HG02852 (cell line): ENCODE data around the gene PRKAB1.

Experiments
- ATAC-seq: cut with Tn5 transposase; IDR thresholded peaks from one replicate; pipeline ENCODE4 v1.9.1; 2021; ENCODE audit warnings: mild to moderate bottlenecking, moderate library complexity; ENCODE audit not compliant: unreplicated experiment

The PRKAB1 gene

DNA sequence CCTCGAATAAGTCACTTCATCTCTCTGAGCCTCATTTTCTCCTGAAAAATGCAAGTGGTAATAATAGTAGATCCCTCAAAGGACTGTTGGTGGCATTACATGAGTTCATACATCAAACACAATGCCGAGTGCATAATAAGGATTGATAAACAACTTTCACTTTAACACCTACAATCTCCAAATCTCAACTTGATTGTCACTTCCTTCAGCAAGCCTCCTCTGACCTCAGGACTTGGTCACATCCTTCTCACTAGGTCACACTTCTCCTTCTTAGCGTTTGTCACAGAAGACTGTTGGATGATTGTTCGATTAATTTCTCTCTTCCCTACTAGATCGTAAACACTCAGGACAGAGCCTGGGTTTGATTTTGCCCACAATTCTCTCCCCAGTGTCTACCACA lies 7.9 kb upstream of the PRKAB1 start:
- ATAC-seq: no peak

- ATAC-seq: no peak
Observed at GRCh38 chr12:119661882-119662281, 6.1 kb upstream of the PRKAB1 start.

- ATAC-seq: no peak
Observed at GRCh38 chr12:119664642-119665041, 3.3 kb upstream of the PRKAB1 start.

- ATAC-seq: no peak
Observed at GRCh38 chr12:119665164-119665929, 2.6 kb upstream of the PRKAB1 start.

DNA sequence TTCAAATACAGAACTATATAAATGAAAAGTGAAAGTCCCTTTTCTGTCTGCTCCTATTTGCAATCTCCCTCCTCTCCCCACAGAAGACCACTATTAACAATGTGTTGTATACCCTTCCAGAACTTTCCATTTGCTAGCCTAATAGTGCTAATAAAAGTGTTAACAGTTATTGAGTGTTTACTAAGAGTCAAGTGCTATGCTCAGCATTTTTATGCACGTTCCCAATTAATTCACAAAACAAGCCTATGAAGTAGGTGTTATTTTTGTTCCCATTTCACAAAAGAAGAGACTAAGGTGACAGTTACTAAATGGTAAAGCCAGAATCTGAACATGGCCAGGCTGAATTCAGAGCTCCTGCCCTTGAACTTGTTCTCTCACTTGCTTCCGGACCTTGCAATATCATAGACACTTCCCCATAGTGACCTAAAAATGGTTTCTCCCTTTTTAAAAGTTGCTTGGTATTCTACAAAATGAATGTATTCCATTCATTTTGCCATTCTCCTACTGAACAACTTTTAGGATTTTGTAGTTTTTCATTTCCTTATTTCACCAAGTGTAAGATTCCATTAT lies 1.6 kb upstream of the PRKAB1 start:
- no peak for ATAC-seq

GRCh38 chr12:119666900-119667576 lies 895 bp upstream of the PRKAB1 start:
- ATAC-seq: no peak

DNA sequence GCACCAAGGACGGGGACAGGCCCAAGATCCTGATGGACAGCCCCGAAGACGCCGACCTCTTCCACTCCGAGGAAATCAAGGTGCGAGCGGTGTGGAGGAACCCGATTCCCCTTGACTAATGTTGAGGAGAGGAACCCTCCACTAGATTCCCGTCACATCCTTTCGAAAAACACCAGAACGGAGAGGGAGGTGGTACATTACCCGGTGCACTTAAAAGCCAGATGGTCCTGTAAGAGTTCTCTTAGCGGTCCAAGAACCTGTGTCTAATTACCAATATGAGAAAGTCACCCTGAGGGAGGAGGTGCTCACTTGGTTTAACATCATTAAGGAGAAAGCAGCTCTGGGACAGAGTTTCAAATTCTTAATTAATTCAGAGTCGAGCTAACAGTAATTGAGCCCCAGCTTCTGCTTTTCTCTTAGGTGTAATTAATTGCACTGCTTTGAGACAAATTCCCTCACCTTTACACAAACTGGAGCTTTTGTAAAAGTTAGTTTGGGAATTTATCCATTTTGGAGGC lies 450 bp downstream of the PRKAB1 start:
- ATAC-seq: no peak

DNA sequence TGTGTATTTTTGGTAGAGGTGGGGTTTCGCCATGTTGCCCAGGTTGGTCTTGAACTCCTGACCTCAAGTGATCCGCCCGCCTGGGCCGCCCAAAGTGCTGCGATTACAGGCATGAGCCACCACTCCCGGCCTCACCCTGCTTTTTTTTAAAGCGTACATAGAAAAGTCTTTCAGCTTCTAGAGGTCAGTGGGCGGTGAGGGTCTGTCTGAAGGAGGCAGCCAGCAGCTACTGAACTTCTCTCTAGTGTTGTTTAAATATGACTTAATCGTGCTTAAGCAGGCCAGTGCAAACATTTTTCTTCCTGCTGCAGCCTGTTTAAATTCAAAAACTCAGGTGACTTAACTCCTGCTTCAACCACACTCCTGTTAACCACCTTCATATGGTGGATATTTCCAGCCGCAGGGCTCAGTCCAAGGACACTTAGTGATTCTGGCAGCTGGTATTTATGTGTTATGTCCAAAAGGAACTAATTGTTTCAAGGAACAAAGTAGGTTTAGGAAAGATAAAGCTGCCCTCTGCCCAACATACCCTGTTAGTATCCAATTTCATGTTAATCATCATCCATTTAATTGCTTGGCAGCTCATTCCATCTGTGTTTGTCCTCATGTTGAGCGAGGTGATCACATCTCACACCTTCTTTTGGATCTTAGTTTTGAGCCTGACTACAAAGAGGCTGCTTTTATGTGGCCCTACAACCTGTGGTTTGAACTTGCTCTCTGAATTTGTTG lies 2.0 kb downstream of the PRKAB1 start:
- no peak for ATAC-seq

DNA sequence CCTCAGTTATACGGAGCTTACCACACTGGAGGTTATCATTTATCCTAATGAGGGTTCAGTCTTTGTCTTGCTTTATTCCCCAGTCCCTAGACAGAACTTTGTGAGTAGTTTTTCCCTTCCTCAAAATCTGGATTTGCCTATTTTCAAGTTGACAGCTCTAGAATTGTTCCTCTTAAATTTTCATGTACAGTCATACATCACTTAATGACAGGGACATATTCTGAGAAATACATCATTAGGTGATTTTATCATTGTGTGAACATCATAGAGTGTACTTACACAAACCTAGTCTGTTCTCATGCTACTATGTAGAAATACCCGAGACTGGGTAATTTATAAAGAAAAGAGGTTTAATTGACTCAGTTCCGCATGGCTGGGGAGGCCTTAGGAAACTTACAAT lies 3.1 kb downstream of the PRKAB1 start:
- no peak for ATAC-seq

- ATAC-seq: no peak
Observed at GRCh38 chr12:119672194-119672593, 4.3 kb downstream of the PRKAB1 start.

DNA sequence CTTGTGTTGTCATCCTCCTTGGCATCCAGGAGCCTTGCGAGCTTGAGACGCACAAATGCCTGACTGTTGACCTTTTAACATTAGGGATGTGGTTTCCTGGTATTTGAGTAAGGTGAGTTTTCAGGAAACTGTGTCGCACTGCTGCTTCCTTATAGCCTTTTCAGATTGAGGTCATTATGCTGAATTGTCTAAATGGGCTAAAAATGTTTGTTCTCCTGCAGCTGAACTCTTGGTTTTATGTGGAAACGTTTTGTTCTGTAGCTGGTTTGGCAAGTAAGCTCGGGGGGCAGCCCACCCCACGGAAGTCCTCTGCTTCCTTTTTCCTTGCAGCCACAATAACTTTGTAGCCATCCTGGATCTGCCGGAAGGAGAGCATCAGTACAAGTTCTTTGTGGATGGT lies 5.7 kb downstream of the PRKAB1 start:
- no peak for ATAC-seq

DNA sequence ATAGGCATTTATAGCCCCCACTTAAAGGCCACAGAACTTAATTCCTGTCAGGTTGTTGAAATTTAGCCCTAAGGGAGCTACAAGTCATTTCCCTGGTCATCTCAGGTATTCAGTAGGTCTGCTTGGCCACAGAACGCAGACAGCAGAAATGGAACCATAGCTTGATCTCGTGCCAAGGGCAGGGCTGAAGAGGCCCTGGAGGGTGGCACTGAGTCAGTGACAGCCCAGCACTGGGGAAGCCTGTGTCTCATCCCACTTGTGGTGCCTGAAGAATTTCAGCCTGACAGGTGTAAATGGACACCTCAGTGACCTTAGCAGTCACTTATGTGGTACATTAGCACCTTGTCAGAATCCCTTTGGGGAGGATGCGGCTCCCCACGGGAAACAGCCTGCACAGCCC lies 6.6 kb downstream of the PRKAB1 start:
- no peak for ATAC-seq

- no peak for ATAC-seq
Observed at GRCh38 chr12:119676022-119676421, 8.1 kb downstream of the PRKAB1 start.

DNA sequence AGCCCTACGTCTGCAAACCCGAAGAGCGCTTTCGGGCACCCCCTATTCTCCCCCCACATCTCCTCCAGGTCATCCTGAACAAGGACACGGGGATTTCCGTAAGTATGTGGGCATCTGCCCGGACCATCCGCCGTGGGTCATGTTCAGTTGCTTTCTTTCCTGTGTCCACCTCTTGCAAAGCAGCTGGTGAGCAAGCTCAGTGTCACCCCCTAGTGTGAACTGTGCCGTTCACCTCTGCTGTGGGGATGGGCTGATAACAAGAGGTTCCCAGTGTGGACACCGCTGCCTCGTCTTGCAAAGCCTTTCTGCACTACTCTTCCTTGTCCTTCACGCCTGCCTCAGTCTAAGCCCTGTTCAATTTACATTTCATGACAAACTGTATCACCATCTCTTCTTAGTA lies 8.6 kb downstream of the PRKAB1 start:
- no peak for ATAC-seq

GRCh38 chr12:119678459-119678858 lies 10.5 kb downstream of the PRKAB1 start:
- ATAC-seq: no peak

- ATAC-seq: no peak
Observed at GRCh38 chr12:119679081-119679480, 11.1 kb downstream of the PRKAB1 start.

DNA sequence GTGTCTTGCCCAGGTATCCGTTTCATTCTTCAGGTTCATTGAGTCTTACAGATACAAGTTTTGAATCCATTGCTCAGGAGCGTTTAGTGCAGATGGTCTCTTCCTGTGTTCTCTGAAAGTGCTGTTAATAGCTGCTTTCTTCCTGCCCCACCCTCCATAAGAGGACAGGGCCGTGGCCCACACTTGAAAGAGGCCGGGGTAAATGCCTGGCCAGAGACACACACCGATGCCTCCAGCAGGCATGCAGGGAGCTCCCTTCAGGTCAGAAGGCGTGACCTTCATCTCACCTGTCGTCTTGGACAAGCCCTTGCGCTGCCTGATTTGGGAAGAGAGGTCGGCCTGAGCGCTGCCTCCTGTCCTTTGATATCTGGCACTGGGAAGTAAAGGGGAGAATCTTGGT lies 11.6 kb downstream of the PRKAB1 start:
- no peak for ATAC-seq

DNA sequence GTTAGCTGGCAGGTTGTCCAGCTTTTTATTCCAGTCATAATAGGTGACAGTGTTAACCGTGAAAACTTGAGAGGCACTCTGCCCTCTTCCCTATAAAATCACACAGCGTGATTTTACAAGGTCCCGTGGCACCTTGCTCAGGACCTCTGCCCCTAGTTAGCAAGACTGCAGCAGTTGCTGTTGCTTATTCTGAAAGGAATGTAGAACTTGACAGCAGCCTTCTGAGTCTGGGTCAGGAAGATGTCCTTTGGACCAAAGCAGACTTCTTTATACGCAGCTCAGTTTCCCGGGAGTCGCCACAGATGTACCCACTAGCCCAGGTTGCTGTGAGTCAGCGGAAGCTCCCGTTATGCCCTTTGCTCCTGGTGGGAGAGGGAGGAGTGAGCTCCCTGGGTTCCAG lies 13.2 kb downstream of the PRKAB1 start:
- no peak for ATAC-seq

- ATAC-seq: peak; percentile 63
Observed at GRCh38 chr12:119681728-119682638, 14.1 kb downstream of the PRKAB1 start.

DNA sequence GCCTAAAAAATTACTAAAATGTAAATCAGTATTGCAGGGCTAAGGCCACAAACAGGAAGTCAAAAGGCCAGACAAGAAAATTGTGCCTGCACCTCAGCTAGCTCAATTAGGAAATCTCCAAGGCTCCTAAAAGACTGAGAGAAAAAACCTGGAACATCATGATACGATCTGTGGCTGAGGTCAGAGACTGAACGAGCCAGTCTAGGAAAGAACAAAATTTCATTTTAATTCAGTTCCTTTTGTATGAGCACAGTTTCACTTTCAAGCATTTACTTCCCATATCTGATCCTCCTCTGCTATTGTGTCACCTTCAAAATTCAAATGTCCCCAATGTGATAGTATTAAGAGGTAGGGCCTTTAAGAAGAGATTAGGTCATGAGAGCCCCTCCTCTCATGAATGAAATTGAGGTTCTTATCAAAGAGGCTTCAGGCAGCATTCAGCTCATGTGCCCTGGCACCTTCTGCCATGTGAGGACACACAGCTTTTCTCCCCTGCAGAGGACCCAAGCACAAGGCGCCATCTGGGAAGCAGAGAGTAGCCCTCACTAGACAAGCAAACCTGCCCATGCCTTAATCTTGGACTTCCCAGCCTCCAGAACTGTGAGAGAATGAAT lies 14.8 kb downstream of the PRKAB1 start:
- ATAC-seq: peak; percentile 39
